Measurements from ENCODE around the gene USP6NL. TPM values are rescaled to one million over a fixed set of nuclear protein-coding genes. Genes with fewer than 3 reads are reported as not detected.

The USP6NL gene
- total and polyA plus RNA-seq, 8 donors = 2.2 to 10.4 (median 5.1) TPM

DNA sequence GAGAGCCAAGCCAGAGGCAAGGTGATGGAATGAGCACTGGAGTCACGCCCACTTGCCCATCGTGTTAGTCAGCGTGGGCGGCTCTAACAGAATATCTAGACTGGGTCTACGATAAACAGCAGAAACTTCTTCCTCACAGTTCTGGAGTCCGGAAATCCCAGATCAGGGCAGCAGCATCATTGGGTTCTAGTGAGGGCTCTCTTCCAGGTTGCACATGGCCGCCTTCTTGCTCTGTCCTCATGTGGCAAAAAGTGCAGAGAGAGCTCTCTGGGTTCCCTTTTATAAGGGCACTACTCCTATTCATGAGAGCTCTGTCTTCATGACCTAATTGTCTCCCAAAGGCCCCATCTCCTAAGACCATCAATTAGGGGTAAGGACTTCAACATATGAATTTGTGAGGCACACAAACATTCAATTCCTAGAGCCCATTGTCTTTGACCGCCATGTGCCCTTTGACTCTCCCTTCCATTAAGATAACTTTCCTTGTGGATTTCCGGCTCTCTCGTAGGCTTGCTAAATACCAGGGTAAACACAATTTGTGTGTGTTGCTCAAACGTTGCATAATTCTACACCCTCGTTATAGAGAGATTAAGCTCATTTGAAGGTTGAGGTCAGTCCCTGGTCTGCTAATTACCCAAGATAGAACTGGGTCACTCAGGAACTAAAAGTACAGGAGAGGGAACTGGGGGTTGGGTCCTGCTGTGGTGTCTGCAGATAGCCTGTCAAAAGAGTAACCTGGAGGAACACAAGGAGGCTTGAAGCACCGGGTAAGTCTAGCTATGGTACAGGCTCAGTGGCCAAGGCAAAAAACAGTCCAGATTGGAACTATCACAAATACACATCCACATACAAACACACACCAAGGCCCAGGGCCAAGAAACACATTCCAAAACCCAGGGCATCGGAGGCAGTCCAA lies 28.7 kb upstream of the USP6NL start:
- H3K27me3 ChIP-seq = no peaks in the 10 kb centered on the region
- DNase-seq = no peak
- peak in 1 of 4 donors; percentile 22 for ATAC-seq
- no peak overlapping the region for H3K4me3 ChIP-seq
- H3K27ac ChIP-seq = no peak overlapping the region
- no peaks in the 10 kb centered on the region for H3K4me1 ChIP-seq
- H3K36me3 ChIP-seq = no peaks in the 10 kb centered on the region
- intact Hi-C loops (cut with DNase I) = no loop called here
- no peak for FAIRE-seq
- TF ChIP-seq, protein P1, sequence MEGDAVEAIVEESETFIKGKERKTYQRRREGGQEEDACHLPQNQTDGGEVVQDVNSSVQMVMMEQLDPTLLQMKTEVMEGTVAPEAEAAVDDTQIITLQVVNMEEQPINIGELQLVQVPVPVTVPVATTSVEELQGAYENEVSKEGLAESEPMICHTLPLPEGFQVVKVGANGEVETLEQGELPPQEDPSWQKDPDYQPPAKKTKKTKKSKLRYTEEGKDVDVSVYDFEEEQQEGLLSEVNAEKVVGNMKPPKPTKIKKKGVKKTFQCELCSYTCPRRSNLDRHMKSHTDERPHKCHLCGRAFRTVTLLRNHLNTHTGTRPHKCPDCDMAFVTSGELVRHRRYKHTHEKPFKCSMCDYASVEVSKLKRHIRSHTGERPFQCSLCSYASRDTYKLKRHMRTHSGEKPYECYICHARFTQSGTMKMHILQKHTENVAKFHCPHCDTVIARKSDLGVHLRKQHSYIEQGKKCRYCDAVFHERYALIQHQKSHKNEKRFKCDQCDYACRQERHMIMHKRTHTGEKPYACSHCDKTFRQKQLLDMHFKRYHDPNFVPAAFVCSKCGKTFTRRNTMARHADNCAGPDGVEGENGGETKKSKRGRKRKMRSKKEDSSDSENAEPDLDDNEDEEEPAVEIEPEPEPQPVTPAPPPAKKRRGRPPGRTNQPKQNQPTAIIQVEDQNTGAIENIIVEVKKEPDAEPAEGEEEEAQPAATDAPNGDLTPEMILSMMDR (IDR thresholded peaks at IDR 0.05) = no peak
- no peaks in the 10 kb centered on the region for H3K9me3 ChIP-seq
- 69 to 79% methylated on average over 14 of the region's 14 CpGs for WGBS, 2 donors

DNA sequence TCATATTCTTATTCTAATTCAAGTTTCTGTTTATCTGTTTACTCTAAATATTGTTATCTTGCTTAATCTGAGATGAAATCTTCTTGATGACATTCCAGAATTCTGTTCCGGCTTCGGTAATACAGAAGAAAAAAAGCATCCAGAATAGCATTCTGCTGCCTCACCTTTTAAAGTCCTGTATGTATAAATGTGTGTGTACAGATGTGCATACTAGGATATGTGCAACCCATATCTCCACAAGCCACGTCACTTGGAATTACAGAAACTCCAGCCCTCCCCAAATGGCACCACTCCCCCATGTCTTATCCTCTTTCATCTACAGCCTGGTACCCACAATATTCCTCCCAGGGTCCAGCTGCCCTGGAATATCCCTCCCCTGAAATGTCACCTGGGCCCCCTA lies 27.9 kb upstream of the USP6NL start:
- no peaks in the 10 kb centered on the region for H3K9me3 ChIP-seq
- intact Hi-C loops (cut with DNase I) = no loop called here
- H3K27ac ChIP-seq = no peak overlapping the region
- no peak for DNase-seq
- H3K4me3 ChIP-seq = no peak overlapping the region
- TF ChIP-seq, protein P1 (IDR thresholded peaks at IDR 0.05) = no peak
- H3K4me1 ChIP-seq = no peaks in the 10 kb centered on the region
- H3K36me3 ChIP-seq = no peaks in the 10 kb centered on the region
- no peak for FAIRE-seq
- no peak for ATAC-seq
- 75 to 79% methylated on average over 3 of the region's 3 CpGs for WGBS, 2 donors
- H3K27me3 ChIP-seq = no peaks in the 10 kb centered on the region

DNA sequence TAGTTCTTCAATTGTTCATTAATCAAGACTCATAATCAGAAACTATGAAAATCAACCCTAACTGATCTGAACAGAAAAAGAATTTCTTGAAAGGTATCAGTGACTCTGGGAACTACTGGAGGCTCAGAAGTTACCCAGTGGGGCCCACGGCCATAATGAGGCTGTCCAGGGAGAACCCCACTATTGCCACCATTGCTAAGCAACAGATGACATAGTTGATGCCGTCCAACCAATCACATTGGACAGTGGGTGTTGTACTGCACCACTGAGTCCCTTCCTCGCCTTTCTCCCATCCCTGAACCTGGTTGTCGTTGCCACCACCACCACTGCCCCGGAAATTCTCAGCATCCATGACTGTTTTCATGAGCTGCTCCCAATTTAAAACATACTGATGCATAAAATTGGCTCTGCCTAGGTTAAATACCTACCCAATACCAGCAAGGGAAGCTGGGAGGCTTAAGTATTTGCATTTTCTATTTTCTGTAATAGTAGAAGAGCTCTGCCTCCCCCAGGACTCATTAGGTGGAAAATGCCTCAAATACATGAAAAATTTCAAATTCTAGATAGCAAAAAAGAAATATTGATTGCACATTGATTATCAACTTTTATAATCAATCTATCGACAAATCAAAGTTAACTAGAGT lies 26.7 kb upstream of the USP6NL start:
- 82 to 91% methylated on average over 6 of the region's 6 CpGs for WGBS, 2 donors
- FAIRE-seq = no peak
- no peaks in the 10 kb centered on the region for H3K4me1 ChIP-seq
- intact Hi-C loops (cut with DNase I) = no loop called here
- H3K9me3 ChIP-seq = no peaks in the 10 kb centered on the region
- no peak for DNase-seq
- H3K36me3 ChIP-seq = no peaks in the 10 kb centered on the region
- TF ChIP-seq, protein P1 (IDR thresholded peaks at IDR 0.05) = no peak
- no peak overlapping the region for H3K27ac ChIP-seq
- no peak for ATAC-seq
- no peaks in the 10 kb centered on the region for H3K27me3 ChIP-seq
- no peak overlapping the region for H3K4me3 ChIP-seq

DNA sequence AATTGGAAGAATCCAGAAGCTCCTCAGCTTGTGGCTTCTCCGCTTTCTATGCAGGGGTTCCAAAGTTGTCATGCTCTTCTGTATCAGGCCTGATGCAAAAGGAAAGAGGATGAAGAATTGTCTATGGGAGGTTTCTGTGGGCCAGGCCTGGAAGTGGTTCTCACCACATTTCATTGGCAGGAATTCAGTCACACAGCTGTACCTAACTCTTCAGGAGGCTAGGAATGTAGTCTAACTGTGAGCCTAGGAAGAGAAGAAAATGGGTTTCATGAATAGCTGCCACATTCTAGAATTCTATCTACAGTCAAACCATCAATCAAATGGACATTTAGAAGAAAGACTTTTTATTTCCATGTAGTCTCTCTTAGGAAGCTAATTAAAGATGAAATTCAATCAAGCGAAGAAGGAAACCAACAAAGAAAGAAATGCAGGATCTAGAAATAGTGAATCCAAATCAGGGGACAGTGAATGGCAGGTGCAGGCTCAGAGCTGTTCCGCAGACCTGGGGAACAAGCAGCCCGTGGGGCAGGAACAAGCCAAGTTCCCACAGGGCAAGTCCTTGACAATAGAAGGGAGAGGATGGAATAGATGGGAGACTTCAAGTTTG lies 25.4 kb upstream of the USP6NL start:
- TF ChIP-seq, protein P1 (IDR thresholded peaks at IDR 0.05) = no peak
- ATAC-seq = no peak
- DNase-seq = no peak
- FAIRE-seq = no peak
- Histone ChIP-seq H3K27me3 (no peaks in the 10 kb centered on the region), H3K27ac (no peak overlapping the region), H3K4me1 (no peaks in the 10 kb centered on the region), H3K36me3 (no peaks in the 10 kb centered on the region), H3K9me3 (no peaks in the 10 kb centered on the region), H3K4me3 (no peak overlapping the region)
- intact Hi-C loops (cut with DNase I) = no loop called here
- whole genome bisulfite sequencing, 2 donors = 94 to 96% methylated on average over 4 of the region's 4 CpGs
